ENCODE data around the gene RYR1.

GRCh38 chr19:38547421-38547820 lies 113.9 kb downstream of the RYR1 start:
- TF ChIP-seq CTCF (IDR thresholded peaks at IDR 0.05; ENCODE audit: insufficient read depth, low read length, poor library complexity, severe bottlenecking): no peak
- no peak for TF ChIP-seq EZH2phosphoT487 (conservative IDR thresholded peaks at IDR 0.05; ENCODE audit: low read length)

Data from SU-DHL-6 (cell line).